ENCODE results near the gene TOB2. TPM values are rescaled to one million over a fixed set of nuclear protein-coding genes. Genes with fewer than 3 reads are reported as not detected.
A peak's percentile ranks its signal among the peaks of the same experiment; 100 is the strongest.
"Not testable (repeated sequence)": the region's sequence is repeated elsewhere in the genome, so short reads cannot be mapped to it uniquely, and the experiment has no call there.

TOB2 gene
- total RNA-seq, 1 donor from 2014 or later = 60.3 TPM

- DNase-seq (no peak), ATAC-seq (ENCODE audit: low read depth) (peak; percentile 5)
- Mint-ChIP-seq H3K4me3 (peak overlapping the region; percentile 88), H3K36me3 (ENCODE audit: low read depth) (peaks cover 74% of the 10 kb centered on the region), H3K27me3 (no peaks in the 10 kb centered on the region), H3K27ac (peak overlapping the region; percentile 99), H3K4me1 (peaks cover 58% of the 10 kb centered on the region), H3K9me3 (no peaks in the 10 kb centered on the region)
- no peak for TF ChIP-seq CTCF (IDR thresholded peaks at IDR 0.05)
- intact Hi-C loops (cut with micrococcal nuclease) = loop anchor here (1.0 to 2.0 kb wide), 7 partner anchors 9 to 613 kb away; partner anchors contain the start of genes POLR3H, RANGAP1, ST13 and XPNPEP3
- ChIA-PET CTCF (interaction anchor here (1.2 to 4.7 kb wide), 7 partner anchors 10 to 65 kb away, joined by 3 to 28 read pairs (median 9); no protein-coding TSS in a partner anchor), POLR2A (interaction anchor here (0.6 to 17.5 kb wide), 20 partner anchors 10 to 477 kb away, joined by 3 to 584 read pairs (median 10); partner anchors contain the start of genes DESI1, POLR3H, TEF and TOB2)
These were observed 22.7 kb upstream of the TOB2 start for GRCh38 chr22:41469218-41469851.

- POLR2A ChIA-PET = interaction anchor here (0.6 to 17.5 kb wide), 30 partner anchors 9 to 612 kb away, joined by 3 to 584 read pairs (median 6); partner anchors contain the start of genes DESI1, PMM1, POLR3H and RANGAP1
- Mint-ChIP-seq H3K4me3 (peak within 1 kb of the TSS; percentile 88), H3K27ac (peak within 1 kb of the TSS; percentile 99), H3K9me3 (no peaks in the 10 kb centered on the region), H3K4me1 (peaks cover 53% of the 10 kb centered on the region), H3K36me3 (ENCODE audit: low read depth) (peaks cover 77% of the 10 kb centered on the region), H3K27me3 (no peaks in the 10 kb centered on the region)
- TF ChIP-seq CTCF (IDR thresholded peaks at IDR 0.05) = no peak
- intact Hi-C loops (cut with micrococcal nuclease) = loop anchor here (1.0 to 2.0 kb wide), 8 partner anchors 10 to 612 kb away; partner anchors contain the start of genes POLR3H, RANGAP1, ST13 and TEF
- CTCF ChIA-PET = interaction anchor here (0.8 to 4.7 kb wide), 7 partner anchors 11 to 167 kb away, joined by 3 to 28 read pairs (median 9); partner anchors contain the start of gene ZC3H7B
- peak; percentile 90 for ATAC-seq (ENCODE audit: low read depth)
- DNase-seq = peak; percentile 98
These were observed 22.0 kb upstream of the TOB2 start, which contains the start of the genes ACO2 and PHF5A for GRCh38 chr22:41468381-41469217. ACO2 (plus strand) TSS chr22:41469117; CDS start chr22:41469147, 30 bp downstream. PHF5A (minus strand) TSS chr22:41468692; CDS start chr22:41468653, 39 bp downstream.

- intact Hi-C loops (cut with micrococcal nuclease) = no loop called here
- Mint-ChIP-seq H3K36me3 (ENCODE audit: low read depth) (peaks cover 76% of the 10 kb centered on the region), H3K27me3 (no peaks in the 10 kb centered on the region), H3K4me3 (no peak overlapping the region), H3K27ac (no peak overlapping the region), H3K4me1 (peaks cover 4% of the 10 kb centered on the region), H3K9me3 (no peaks in the 10 kb centered on the region)
- ATAC-seq (ENCODE audit: low read depth) (no peak), DNase-seq (no peak)
- CTCF ChIA-PET = interaction anchor here (1.0 kb wide), 1 partner anchor 59 kb away, joined by 3 read pairs; no protein-coding TSS in a partner anchor
- POLR2A ChIA-PET = interaction anchor here (1.1 to 3.5 kb wide), 4 partner anchors 12 to 39 kb away, joined by 4 to 20 read pairs (median 11); partner anchors contain the start of gene TOB2
- no peak for TF ChIP-seq CTCF (IDR thresholded peaks at IDR 0.05)
These were observed 15.3 kb upstream of the TOB2 start for GRCh38 chr22:41461901-41462300.

GRCh38 chr22:41460071-41460470, 13.5 kb upstream of the TOB2 start:
- POLR2A ChIA-PET = interaction anchor here (1.5 to 2.7 kb wide), 3 partner anchors 8 to 19 kb away, joined by 4 to 16 read pairs (median 8); partner anchors contain the start of genes ACO2, PHF5A and TOB2
- H3K9me3 Mint-ChIP-seq; H3K4me3 Mint-ChIP-seq; H3K27me3 Mint-ChIP-seq; H3K4me1 Mint-ChIP-seq; ATAC-seq (ENCODE audit: low read depth); intact Hi-C loops (cut with micrococcal nuclease); H3K27ac Mint-ChIP-seq; DNase-seq: not testable (repeated sequence)
- CTCF ChIA-PET = interaction anchor here (1.6 kb wide), 1 partner anchor 56 kb away, joined by 4 read pairs; no protein-coding TSS in a partner anchor
- peaks cover 63% of the 10 kb centered on the region for H3K36me3 Mint-ChIP-seq (ENCODE audit: low read depth)

GRCh38 chr22:41459431-41459830, 12.8 kb upstream of the TOB2 start:
- intact Hi-C loops (cut with micrococcal nuclease) = no loop called here
- no peak for TF ChIP-seq CTCF (IDR thresholded peaks at IDR 0.05)
- ATAC-seq (ENCODE audit: low read depth) = no peak
- ChIA-PET CTCF (interaction anchor here (1.6 kb wide), 1 partner anchor 56 kb away, joined by 4 read pairs; no protein-coding TSS in a partner anchor), POLR2A (interaction anchor here (1.5 to 2.7 kb wide), 4 partner anchors 9 to 20 kb away, joined by 4 to 16 read pairs (median 7); partner anchors contain the start of genes ACO2, PHF5A and TOB2)
- Mint-ChIP-seq H3K36me3 (ENCODE audit: low read depth) (peaks cover 57% of the 10 kb centered on the region), H3K27me3 (no peaks in the 10 kb centered on the region), H3K9me3 (no peaks in the 10 kb centered on the region), H3K4me1 (peaks cover 4% of the 10 kb centered on the region), H3K4me3 (no peak overlapping the region), H3K27ac (peak overlapping the region; percentile 30)
- no peak for DNase-seq

All from activated B cell treated with CpG ODN at 0.5 μM for 24 hours (primary cell).